Stimulated activated CD4-positive, alpha-beta T cell treated with anti-CD3 and anti-CD28 coated beads, Interleukin-2, amount 100 ng/mL, for 4 hours (primary cell): ENCODE measurements around the gene CCDC102A.

Experiments
- DNase-seq: peaks from one replicate; pipeline ENCODE4 v3.0.0-alpha.2; 2020; ENCODE audit warnings: low read depth

CCDC102A gene

GRCh38 chr16:57518520-57518919 is 17.9 kb downstream of the CCDC102A start:
- no peak for DNase-seq

GRCh38 chr16:57517397-57518367 is 18.7 kb downstream of the CCDC102A start:
- no peak for DNase-seq

GRCh38 chr16:57516773-57517172 is 19.6 kb downstream of the CCDC102A start:
- no peak for DNase-seq

GRCh38 chr16:57516176-57516725 is 20.1 kb downstream of the CCDC102A start:
- DNase-seq = no peak

GRCh38 chr16:57514791-57515600 is 21.4 kb downstream of the CCDC102A start:
- DNase-seq = no peak

GRCh38 chr16:57514371-57514770 is 22.0 kb downstream of the CCDC102A start:
- no peak for DNase-seq

GRCh38 chr16:57513371-57514102 is 22.8 kb downstream of the CCDC102A start:
- DNase-seq = no peak

- no peak for DNase-seq
Observed at GRCh38 chr16:57512296-57513001, 23.9 kb downstream of the CCDC102A start.

GRCh38 chr16:57510016-57510871 is 26.1 kb downstream of the CCDC102A start:
- DNase-seq = no peak

GRCh38 chr16:57509231-57509923 is 27.0 kb downstream of the CCDC102A start:
- DNase-seq = no peak

- no peak for DNase-seq
Observed at GRCh38 chr16:57508035-57508425, 28.3 kb downstream of the CCDC102A start.

GRCh38 chr16:57507136-57508034 is 29.0 kb downstream of the CCDC102A start:
- DNase-seq = no peak

- no peak for DNase-seq
Observed at GRCh38 chr16:57505169-57505568, 31.2 kb downstream of the CCDC102A start.

GRCh38 chr16:57504491-57504890 is 31.9 kb downstream of the CCDC102A start:
- no peak for DNase-seq

GRCh38 chr16:57504001-57504400 is 32.4 kb downstream of the CCDC102A start:
- no peak for DNase-seq

GRCh38 chr16:57503366-57503765 is 33.0 kb downstream of the CCDC102A start:
- no peak for DNase-seq

- no peak for DNase-seq
Observed at GRCh38 chr16:57502048-57502775, 34.2 kb downstream of the CCDC102A start.

- no peak for DNase-seq
Observed at GRCh38 chr16:57501492-57501891, 34.9 kb downstream of the CCDC102A start.
